Smooth muscle cell (in vitro differentiated cells): ENCODE data around the gene CREG1. TPM values are rescaled to one million over a fixed set of nuclear protein-coding genes. Genes with fewer than 3 reads are reported as not detected.

Experiments used
- DNase-seq: peaks from one replicate; lab custom pipeline; 2025; ENCODE audit not compliant: unreplicated experiment; lab: John Stamatoyannopoulos, UW
- H2AFZ ChIP-seq: fragments of 200-600 bp; sonication (generic); 2 replicates; pipeline ENCODE4 v1.6.0; 2016; ENCODE audit warnings: antibody characterized with exemption, low read depth, mild to moderate bottlenecking
- H3F3A ChIP-seq: fragments of 200-600 bp; sonication (generic); 2 replicates; pipeline ENCODE4 v1.6.0; 2017; ENCODE audit warnings: antibody characterized with exemption, low read depth
- H3K27ac ChIP-seq: fragments of 200-600 bp; sonication (generic); 2 replicates; pipeline ENCODE4 v1.5.1; 2016; ENCODE audit warnings: low read depth, mild to moderate bottlenecking
- H3K27me3 ChIP-seq: fragments of 200-600 bp; sonication (generic); 2 replicates; pipeline ENCODE4 v1.6.1; 2016; ENCODE audit warnings: low read depth, mild to moderate bottlenecking
- H3K36me3 ChIP-seq: fragments of 200-600 bp; sonication (generic); 2 replicates; pipeline ENCODE4 v1.5.1; 2016; ENCODE audit warnings: low read depth
- H3K4me1 ChIP-seq: fragments of 200-600 bp; sonication (generic); 2 replicates; pipeline ENCODE4 v1.5.1; 2016; ENCODE audit warnings: low read depth
- H3K4me2 ChIP-seq: fragments of 200-600 bp; sonication (generic); 2 replicates; pipeline ENCODE4 v1.6.0; 2016; ENCODE audit warnings: mild to moderate bottlenecking
- H3K4me3 ChIP-seq: fragments of 200-600 bp; sonication (generic); 2 replicates; pipeline ENCODE4 v1.5.1; 2016; ENCODE audit warnings: mild to moderate bottlenecking
- H3K79me2 ChIP-seq: fragments of 200-600 bp; sonication (generic); 2 replicates; pipeline ENCODE4 v1.6.0; 2016; ENCODE audit warnings: low read depth, mild to moderate bottlenecking
- H3K9ac ChIP-seq: fragments of 200-600 bp; sonication (generic); 2 replicates; pipeline ENCODE4 v1.6.0; 2016; ENCODE audit warnings: low read depth
- H3K9me3 ChIP-seq: fragments of 200-600 bp; sonication (generic); replicated peaks from 2 replicates; pipeline ENCODE4 v1.5.1; 2016; ENCODE audit warnings: low read depth
- H4K20me1 ChIP-seq: fragments of 200-600 bp; sonication (generic); 2 replicates; pipeline ENCODE4 v1.6.0; 2016; ENCODE audit warnings: low read depth
- CTCF ChIP-seq: fragments of 200-600 bp; sonication (generic); IDR thresholded peaks from 2 replicates; pipeline ENCODE4 v1.5.1; 2017; ENCODE audit warnings: borderline replicate concordance, mild to moderate bottlenecking, antibody characterized with exemption; ENCODE audit not compliant: insufficient read depth, poor library complexity, severe bottlenecking
- WGBS: methylation state at CpG from one replicate; pipeline ENCODE4 v1.1.7; 2016; ENCODE audit warnings: low lambda C conversion rate; 5-methylcytosine and 5-hydroxymethylcytosine counted together
- polyA plus RNA-seq: library from polyadenylated mRNA; unstranded; fragments of >200 nt; fragmentation: Nextera tagmentation; extraction: Ambion mirVana; gene quantifications from 2 replicates; pipeline ENCODE4 v1.2.1, GENCODE V29; 2016
- total RNA-seq: library from RNA; depleted of rRNA; stranded (reverse); fragments of >200 nt; gene quantifications from 2 replicates; pipeline ENCODE4 v1.2.3, GENCODE V29; 2014

Gene CREG1
- total and polyA plus RNA-seq, 2 experiments from 2014 or later, result 43.1 to 80.0 TPM

GRCh38 chr1:167532375-167532774, 21.2 kb downstream of the CREG1 start:
- Histone ChIP-seq H3K4me2 (no peak overlapping the region), H3F3A (no peaks in the 10 kb centered on the region), H3K36me3 (no peaks in the 10 kb centered on the region), H3K9me3 (no peaks in the 10 kb centered on the region), H3K27me3 (no peaks in the 10 kb centered on the region), H2AFZ (no peak overlapping the region), H3K27ac (no peak overlapping the region), H4K20me1 (no peaks in the 10 kb centered on the region), H3K4me3 (no peak overlapping the region), H3K4me1 (peaks cover 4% of the 10 kb centered on the region), H3K79me2 (no peaks in the 10 kb centered on the region), H3K9ac (no peak overlapping the region)
- TF ChIP-seq CTCF, result no peak
- no peak for DNase-seq

- TF ChIP-seq CTCF, result no peak
- H3K4me2 ChIP-seq, result no peak overlapping the region
- 83% methylated on average over 8 of the region's 8 CpGs for WGBS
These were observed 23.6 kb downstream of the CREG1 start for GRCh38 chr1:167529829-167530474.

GRCh38 chr1:167528057-167528728, 25.4 kb downstream of the CREG1 start:
- Histone ChIP-seq H3K9ac (no peak overlapping the region), H2AFZ (no peak overlapping the region), H3K9me3 (no peaks in the 10 kb centered on the region), H3K79me2 (no peaks in the 10 kb centered on the region), H3K4me1 (no peaks in the 10 kb centered on the region), H3K36me3 (no peaks in the 10 kb centered on the region), H3K4me2 (no peak overlapping the region), H3K27me3 (no peaks in the 10 kb centered on the region), H3K27ac (no peak overlapping the region), H3K4me3 (no peak overlapping the region), H4K20me1 (no peaks in the 10 kb centered on the region), H3F3A (no peaks in the 10 kb centered on the region)
- 91% methylated on average over 3 of the region's 3 CpGs for WGBS
- TF ChIP-seq CTCF, result no peak
- no peak for DNase-seq

More at GRCh38 chr1:167529829-167530474, 23.6 kb downstream of the CREG1 start:
- Histone ChIP-seq H3K4me3 (no peak overlapping the region), H3F3A (no peaks in the 10 kb centered on the region), H3K36me3 (no peaks in the 10 kb centered on the region), H3K4me1 (peaks cover 4% of the 10 kb centered on the region), H3K79me2 (no peaks in the 10 kb centered on the region), H2AFZ (no peak overlapping the region), H3K27ac (no peak overlapping the region), H3K9ac (no peak overlapping the region), H3K27me3 (no peaks in the 10 kb centered on the region), H4K20me1 (no peaks in the 10 kb centered on the region), H3K9me3 (no peaks in the 10 kb centered on the region)
- no peak for DNase-seq
